ENCODE measurements around the gene PLLP. TPM values are rescaled to one million over a fixed set of nuclear protein-coding genes. Genes with fewer than 3 reads are reported as not detected.

PLLP gene
- total RNA-seq, 1 donor from 2014 or later, result 5.2 TPM

DNA sequence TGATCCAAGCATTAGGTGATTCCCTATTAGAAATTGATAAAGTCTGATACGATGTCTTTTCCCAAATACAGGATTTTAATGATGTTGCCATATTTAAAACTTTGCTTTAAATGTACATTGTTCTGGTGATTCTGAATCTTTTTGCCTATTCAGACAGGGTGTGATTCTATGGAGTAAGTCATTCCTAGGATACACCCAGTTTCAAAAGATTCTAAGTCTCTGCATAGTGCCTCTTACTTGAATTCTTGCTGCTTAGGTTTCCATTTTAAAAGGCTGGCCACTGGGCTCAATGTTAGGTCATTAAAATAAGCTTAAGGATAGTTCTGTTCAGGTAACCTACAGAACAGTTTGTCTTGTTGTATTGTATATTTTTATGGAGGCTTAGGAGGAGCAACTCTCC, 61.4 kb downstream of the PLLP start:
- no peak overlapping the region for H3K4me3 ChIP-seq
- H3K9me3 ChIP-seq (replicated peaks), result peaks cover 17% of the 10 kb centered on the region
- H3K27me3 ChIP-seq (ENCODE audit: low read depth), result no peaks in the 10 kb centered on the region
- intact Hi-C loops (cut with micrococcal nuclease), result no loop called here
- TF ChIP-seq, protein P1, sequence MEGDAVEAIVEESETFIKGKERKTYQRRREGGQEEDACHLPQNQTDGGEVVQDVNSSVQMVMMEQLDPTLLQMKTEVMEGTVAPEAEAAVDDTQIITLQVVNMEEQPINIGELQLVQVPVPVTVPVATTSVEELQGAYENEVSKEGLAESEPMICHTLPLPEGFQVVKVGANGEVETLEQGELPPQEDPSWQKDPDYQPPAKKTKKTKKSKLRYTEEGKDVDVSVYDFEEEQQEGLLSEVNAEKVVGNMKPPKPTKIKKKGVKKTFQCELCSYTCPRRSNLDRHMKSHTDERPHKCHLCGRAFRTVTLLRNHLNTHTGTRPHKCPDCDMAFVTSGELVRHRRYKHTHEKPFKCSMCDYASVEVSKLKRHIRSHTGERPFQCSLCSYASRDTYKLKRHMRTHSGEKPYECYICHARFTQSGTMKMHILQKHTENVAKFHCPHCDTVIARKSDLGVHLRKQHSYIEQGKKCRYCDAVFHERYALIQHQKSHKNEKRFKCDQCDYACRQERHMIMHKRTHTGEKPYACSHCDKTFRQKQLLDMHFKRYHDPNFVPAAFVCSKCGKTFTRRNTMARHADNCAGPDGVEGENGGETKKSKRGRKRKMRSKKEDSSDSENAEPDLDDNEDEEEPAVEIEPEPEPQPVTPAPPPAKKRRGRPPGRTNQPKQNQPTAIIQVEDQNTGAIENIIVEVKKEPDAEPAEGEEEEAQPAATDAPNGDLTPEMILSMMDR (IDR thresholded peaks at IDR 0.05; ENCODE audit: borderline replicate concordance), result no peak
- no peak overlapping the region for H3K27ac ChIP-seq (replicated peaks)
- peaks cover 97% of the 10 kb centered on the region for H3K36me3 ChIP-seq
- H3K4me1 ChIP-seq, result no peaks in the 10 kb centered on the region
- no peak for DNase-seq

DNA sequence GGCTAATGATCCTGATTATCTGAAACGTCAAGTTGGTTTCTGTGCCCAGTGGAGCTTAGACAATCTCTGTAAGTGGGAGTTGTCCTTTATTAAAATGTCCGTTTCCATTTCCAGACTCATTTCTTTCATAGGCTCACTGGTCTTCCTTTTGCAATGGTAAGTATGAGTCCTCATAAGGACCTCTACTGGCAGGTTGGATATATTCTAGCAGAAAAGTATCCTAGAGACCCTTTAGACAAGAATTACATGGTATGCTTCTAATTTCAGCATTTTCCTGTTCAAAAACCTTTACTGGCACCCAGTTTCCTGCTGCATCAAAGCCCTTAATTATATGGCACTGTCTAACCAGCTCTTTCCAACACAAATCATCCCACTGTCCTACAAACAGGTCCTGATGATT, 67.5 kb downstream of the PLLP start:
- intact Hi-C loops (cut with micrococcal nuclease), result no loop called here
- no peak for DNase-seq
- H3K36me3 ChIP-seq, result peaks cover 98% of the 10 kb centered on the region

DNA sequence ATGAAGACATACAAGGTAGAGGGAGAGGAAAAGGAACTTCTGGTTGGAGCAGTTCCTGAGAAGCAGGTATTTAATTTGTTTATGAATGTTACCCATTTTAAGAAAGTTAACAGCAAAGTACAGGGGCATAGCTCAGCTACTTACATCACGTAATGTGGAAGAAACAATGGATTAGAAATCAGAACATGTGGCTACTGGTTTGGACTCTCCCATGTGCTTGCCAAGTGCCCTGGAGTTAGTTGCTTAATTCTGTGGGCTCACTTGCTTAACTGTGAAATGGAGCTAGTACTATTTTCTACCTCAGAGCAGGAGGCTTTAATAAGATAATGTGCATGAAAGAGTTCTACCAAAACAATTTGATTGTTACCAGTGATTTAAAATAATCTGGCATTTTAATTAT, 71.0 kb downstream of the PLLP start:
- H3K4me1 ChIP-seq, result no peaks in the 10 kb centered on the region
- intact Hi-C loops (cut with micrococcal nuclease), result no loop called here
- no peak overlapping the region for H3K27ac ChIP-seq (replicated peaks)
- H3K27me3 ChIP-seq (ENCODE audit: low read depth), result no peaks in the 10 kb centered on the region
- H3K36me3 ChIP-seq, result peaks cover 94% of the 10 kb centered on the region
- TF ChIP-seq, protein P1 (IDR thresholded peaks at IDR 0.05; ENCODE audit: borderline replicate concordance), result no peak
- peaks cover 36% of the 10 kb centered on the region for H3K9me3 ChIP-seq (replicated peaks)
- DNase-seq, result no peak
- H3K4me3 ChIP-seq, result no peak overlapping the region

More for the DNA sequence above, 67.5 kb downstream of the PLLP start:
- peaks cover 49% of the 10 kb centered on the region for H3K9me3 ChIP-seq (replicated peaks)
- no peaks in the 10 kb centered on the region for H3K4me1 ChIP-seq
- no peak overlapping the region for H3K4me3 ChIP-seq
- H3K27me3 ChIP-seq (ENCODE audit: low read depth), result no peaks in the 10 kb centered on the region
- TF ChIP-seq, protein P1 (IDR thresholded peaks at IDR 0.05; ENCODE audit: borderline replicate concordance), result no peak
- no peak overlapping the region for H3K27ac ChIP-seq (replicated peaks)

DNA sequence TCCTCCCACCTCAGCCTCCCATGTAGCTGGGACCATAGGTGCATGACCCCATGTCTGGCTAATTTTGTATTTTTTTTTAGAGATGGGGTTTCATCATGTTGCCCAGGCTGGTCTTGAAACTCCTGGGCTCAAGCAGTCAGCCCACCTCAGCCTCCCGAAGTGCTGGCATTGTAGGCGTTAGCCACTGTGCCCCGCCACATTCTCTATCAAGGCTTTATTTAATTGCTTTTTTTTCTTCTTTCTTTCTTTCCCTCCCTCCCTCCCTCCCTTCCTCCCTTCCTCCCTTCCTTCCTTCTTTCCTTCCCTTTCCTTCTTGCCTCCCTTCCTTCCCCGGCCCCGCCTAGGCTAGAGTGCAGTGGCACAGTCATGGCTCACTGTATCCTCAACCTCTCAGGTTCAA, 74.7 kb downstream of the PLLP start:
- TF ChIP-seq, protein P1 (IDR thresholded peaks at IDR 0.05; ENCODE audit: borderline replicate concordance), result no peak
- Histone ChIP-seq H3K27ac (replicated peaks) (no peak overlapping the region), H3K4me3 (no peak overlapping the region), H3K36me3 (peaks cover 92% of the 10 kb centered on the region), H3K27me3 (ENCODE audit: low read depth) (no peaks in the 10 kb centered on the region), H3K9me3 (replicated peaks) (no peaks in the 10 kb centered on the region), H3K4me1 (peaks cover 7% of the 10 kb centered on the region)
- intact Hi-C loops (cut with micrococcal nuclease), result no loop called here
- no peak for DNase-seq

DNA sequence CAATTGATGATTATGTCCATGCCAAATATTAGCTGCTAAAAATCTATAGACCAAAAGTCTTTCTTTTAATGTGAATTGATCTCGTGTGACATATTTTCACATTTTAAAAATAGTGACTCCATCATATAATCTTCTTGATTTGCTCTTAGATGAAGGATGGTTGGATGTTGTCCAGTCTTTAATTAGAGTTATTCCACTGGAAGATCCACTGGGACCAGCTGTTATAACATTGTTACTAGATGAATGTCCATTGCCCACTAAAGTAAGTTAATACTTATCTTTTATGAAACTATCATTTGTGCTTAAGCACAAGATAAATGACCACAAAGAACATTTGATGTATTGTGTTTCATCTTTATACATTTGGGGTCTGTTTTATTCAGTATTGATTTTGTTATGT, 75.5 kb downstream of the PLLP start:
- Histone ChIP-seq H3K27me3 (ENCODE audit: low read depth) (no peaks in the 10 kb centered on the region), H3K4me3 (no peak overlapping the region), H3K4me1 (peaks cover 7% of the 10 kb centered on the region), H3K9me3 (replicated peaks) (no peaks in the 10 kb centered on the region), H3K27ac (replicated peaks) (no peak overlapping the region), H3K36me3 (peaks cover 84% of the 10 kb centered on the region)
- intact Hi-C loops (cut with micrococcal nuclease), result no loop called here
- no peak for DNase-seq
- TF ChIP-seq, protein P1 (IDR thresholded peaks at IDR 0.05; ENCODE audit: borderline replicate concordance), result no peak

Other genes with a start within 250 kb of the PLLP start
- gene CPNE2, start 192.1 kb downstream of the PLLP start, total RNA-seq, result 13.7 TPM
- gene PSME3IP1, start 98.6 kb downstream of the PLLP start, total RNA-seq, result 56.3 TPM
- gene RSPRY1, start 98.3 kb downstream of the PLLP start, total RNA-seq, result 14.0 TPM
- gene ARL2BP, start 39.4 kb downstream of the PLLP start, total RNA-seq, result 57.8 TPM
- gene CCL22, start 74.1 kb upstream of the PLLP start, total RNA-seq, result not detected
- 11.7 TPM for gene CX3CL1, start 87.8 kb upstream of the PLLP start, total RNA-seq
- not detected for gene CCL17, start 120.1 kb upstream of the PLLP start, total RNA-seq
- 43.2 TPM for gene CIAPIN1, start 162.7 kb upstream of the PLLP start, total RNA-seq
- gene COQ9, start 162.8 kb upstream of the PLLP start, total RNA-seq, result 234 TPM
- 47.6 TPM for gene POLR2C, start 178.0 kb upstream of the PLLP start, total RNA-seq
- gene DOK4, start 201.8 kb upstream of the PLLP start, total RNA-seq, result 10.0 TPM

Measured in left ventricle myocardium inferior (tissue), 1 donor.